NCI-H748 (cell line): ENCODE results near the gene TMCO4.

Experiments
- DNase-seq: peaks from one replicate; lab custom pipeline; 2025; ENCODE audit not compliant: unreplicated experiment; lab: John Stamatoyannopoulos, UW

TMCO4 gene

DNA sequence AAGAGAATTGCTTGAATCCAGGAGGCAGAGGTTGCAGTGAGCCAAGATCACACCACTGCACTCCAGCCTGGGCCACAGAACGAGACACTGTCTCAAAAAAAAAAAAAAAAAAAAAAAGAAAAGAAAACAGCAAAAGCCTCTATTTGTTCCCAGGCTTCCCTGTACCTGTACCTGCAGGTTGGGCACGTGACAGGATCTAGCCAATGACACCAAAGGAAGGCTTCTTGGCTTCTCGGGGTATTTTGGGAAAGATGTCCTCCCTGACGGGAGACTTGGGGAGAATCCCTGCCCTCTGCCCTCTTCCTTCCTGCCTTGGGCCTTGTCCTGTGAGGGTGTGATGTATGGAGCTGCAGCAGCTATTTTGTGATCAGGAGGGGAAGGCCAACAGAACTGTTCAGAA, 22.8 kb downstream of the TMCO4 start:
- no peak for DNase-seq

DNA sequence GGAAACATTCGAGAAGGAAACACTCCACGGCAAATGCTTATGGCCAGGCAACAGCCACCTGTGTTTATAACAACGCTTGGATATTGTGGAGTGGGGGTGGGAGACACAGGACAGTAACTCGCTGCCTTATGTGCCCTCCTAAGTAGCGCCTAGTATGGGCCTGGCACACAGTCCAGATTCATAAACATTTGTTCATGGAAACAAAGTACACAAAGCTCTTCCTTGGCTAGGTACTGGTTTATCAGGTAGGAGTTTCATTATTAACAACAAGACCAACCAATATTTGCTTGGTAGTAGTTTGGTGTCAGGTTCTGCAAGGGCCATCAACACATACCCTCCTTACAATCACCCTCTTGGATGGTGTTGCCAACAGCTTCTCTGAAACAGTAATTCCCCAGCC, 23.4 kb downstream of the TMCO4 start:
- peak; percentile 31 for DNase-seq

DNA sequence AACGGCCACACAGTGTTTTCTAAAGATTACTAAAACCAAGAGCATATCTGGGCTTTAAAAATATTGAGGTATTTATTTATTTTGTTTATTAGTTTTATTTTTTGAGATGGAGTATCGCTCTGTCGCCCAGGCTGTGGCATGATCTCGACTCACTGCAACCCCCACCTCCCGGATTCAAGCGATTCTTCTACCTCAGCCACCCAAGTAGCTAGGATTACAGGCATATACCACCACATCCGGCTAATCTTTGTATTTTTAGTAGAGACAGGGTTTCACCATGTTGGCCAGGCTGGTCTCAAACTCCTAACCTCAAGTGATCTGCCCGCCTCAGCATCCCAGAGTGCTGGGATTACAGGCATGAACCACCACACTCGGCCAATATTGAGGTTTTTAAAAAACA, 23.9 kb downstream of the TMCO4 start:
- DNase-seq: no peak

DNA sequence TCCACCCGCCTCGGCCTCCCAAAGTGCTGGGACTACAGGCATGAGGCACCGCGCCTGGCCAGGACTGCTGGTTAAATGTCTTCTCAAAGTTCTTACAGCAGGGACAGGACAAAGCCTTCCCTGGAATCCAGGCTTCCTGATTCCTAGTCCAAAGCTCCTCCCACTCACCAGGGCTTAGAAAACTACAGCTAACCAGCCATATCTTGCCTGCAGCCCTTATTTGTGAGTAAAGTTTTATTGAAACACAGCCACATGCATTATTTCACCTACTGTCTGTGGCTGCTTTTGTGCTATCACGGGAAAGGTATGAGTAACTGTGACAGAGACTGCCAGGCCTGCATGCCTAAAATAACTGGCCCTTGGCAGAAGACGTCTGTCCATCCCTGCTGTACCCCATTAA, 24.4 kb downstream of the TMCO4 start:
- no peak for DNase-seq

DNA sequence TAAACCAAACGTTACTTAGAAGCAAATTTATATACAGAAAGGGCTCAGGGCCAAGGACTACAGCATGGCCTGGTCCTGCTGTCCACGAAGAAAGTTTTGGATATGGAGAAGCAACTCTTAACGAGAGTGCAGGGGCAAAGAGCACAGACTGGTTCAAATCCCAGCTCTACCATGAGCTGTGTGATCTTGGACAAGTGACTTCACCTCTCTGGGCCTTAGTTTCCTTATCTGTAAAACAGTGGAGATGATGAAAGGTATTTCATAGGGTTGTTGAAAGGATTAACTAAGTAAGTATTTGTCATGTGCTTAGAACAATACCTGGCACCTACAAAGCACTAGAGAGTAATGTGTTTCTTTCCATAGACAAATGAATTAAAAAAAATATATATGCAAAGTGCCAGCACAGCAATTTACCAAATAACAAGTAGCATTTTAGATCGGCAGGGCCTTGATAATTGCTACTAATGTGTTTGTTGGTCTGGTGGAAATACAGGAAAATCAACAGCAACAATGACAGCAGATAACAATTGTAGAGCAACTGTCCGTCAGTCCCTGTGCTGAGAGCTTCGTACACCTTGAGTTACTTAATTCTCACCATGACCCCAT, 25.4 kb downstream of the TMCO4 start:
- no peak for DNase-seq

DNA sequence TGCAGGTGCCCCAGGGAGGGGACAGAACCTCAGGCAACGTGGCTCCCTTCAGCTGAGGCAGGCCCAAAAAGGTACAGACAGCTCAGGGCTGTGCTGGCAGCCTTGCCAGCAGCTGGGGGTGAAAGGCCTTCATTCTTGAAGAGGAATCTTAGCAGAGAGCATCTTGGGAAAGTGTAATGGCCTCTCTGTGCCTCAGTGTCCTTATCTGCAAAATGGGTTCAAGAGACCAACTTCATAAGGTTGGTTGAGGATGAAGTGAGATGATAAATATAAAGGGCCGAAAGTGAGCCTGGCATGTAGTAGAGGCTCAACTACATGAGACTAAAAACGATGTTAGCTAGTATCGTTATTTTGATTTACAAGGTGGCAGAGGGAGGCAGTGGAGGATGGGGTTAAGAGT, 26.2 kb downstream of the TMCO4 start:
- DNase-seq: no peak

DNA sequence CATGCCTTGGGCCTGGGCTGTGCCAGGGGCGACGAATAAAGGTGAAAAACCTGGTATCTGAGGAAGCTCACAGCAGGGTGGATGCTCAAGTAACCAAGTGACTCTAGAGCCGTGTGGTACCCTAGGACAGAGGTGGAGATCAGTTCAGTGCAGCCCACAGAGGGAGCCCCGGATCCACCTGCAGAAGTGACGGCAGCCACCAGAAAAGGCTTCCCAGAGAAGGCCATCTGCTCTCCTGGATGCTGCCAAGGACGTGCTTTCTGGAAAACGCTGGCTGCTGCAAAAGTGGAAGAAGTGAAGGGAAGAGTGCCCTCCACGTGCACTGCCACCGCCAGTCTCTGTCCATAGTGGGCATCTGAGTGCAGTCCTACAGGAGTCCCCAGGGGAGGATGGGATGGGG, 27.7 kb downstream of the TMCO4 start:
- DNase-seq: no peak

DNA sequence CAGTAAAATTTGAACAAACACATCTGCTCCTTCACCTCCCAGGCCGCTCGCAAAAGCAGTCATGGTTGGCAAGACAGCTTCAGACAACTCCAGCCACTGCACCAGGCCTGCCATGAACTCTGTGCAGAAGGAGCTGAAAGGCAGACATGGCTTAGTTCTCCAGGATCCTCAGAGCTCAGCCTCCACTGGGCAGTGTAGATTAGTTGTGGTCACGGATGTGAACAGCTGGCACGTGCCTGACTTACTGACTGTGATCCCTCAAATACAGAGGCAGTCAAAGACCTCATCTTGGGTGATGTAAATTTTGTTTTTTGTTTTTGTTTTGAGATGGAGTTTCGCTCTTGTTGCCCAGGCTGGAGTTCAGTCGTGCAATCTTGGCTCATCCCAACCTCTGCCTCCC, 28.4 kb downstream of the TMCO4 start:
- DNase-seq: no peak

DNA sequence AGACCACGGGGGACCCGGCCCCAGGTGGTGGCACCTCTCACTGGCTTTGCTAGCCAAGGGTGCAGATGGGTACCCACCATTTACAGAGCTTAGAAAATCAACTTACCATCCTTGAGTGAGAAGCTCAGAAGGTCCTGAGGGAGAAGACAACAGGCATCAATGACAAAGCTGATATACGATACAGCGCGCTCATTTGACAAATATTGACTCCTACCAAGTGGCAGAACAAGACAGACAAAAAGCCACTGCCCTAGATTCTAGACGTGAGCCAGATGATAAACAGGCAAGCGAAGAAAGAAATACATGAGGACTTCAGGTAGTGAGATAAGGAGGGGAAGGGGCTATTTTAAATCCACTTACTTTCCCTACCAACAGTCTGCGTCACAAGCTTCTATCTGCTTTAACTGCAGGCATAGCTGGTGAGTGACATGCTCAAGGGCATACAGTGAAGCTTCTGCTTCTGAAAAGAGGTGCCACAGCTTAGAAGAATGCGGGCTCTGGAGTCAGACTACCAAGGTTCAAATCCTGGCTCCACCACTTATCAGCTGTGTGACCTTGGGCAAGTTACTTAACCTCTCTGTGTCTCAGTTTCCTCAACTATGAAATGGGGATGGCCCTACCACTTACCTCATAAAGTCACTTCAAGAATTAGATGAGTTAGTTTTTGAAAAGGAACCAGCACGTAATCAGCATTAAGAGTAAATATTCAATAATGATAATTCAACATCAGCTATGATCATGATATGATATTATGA, 29.1 kb downstream of the TMCO4 start:
- peak; percentile 13 for DNase-seq

DNA sequence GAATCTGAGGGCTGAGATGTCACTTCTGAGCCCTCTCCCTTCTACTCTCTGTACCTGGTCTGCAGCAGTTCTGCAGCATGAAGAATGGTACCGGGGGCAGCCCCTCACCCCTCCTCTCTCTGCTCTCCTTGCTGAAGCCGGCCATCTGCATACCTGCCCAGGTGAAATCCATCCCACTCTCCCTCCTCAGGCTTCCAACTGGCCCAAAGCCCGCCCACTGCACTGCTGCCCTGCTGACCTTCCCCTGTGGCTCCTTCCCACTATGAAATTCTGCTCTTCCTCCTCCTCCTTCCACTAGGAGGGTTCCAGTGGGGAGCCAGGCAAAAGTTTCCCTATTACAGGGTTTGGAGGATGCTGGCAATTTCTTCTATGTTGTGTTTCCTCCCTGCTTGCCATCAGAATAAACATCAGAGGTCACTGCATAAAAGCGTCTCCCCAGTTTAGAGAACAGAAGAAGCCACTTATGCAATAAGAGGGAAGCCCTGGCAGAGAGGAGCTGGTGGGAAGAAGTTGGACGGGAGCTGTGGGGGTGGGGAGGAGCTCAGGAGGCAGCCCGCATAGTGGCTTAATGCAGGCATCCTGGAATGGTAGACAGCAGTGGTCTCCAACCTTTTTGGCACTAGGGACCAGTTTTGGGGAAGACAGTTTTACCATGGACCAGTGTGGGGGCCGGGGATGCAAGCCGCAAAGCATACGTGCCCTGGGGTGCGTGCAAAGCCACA, 30.3 kb downstream of the TMCO4 start:
- DNase-seq: no peak

DNA sequence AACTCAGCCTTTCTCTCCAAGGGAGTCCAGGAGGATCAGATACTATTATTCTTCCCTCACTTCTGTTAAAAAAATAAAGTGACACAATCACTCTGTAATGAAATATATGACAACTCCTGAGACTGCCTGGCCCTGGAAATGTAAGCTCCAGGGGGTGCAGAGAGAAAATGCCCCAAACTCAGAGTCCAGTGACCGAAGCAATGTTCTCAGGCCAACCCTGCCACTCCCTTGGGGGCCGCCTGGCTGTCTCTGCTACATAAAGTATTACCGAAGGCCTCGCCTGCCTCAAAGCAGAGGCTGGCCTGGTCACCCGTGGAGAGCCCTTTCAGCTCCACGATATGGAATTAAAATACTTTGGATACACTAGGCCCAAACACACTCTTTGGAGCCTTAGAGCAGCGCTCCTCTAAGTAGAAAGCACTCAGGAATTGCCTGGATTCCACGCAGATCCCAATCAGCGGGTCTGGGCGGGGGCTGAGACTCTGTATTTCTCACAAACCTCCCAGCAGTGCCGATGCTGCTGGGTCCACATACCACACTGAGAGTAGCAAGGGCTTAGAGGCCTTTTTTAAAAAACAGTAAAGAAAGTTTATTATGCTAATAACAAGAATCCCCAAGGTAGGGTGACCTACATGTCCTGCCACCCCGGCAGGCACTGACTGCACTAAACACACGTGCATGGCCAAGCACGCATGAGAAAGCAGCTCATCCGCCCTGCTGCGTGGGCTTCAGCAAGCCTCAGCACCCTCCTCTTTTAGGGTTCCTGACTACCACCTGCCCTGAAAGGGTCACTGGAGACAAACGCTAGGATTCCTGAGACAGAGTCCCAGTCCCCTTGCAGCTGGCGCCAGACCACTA, 31.1 kb downstream of the TMCO4 start:
- no peak for DNase-seq

DNA sequence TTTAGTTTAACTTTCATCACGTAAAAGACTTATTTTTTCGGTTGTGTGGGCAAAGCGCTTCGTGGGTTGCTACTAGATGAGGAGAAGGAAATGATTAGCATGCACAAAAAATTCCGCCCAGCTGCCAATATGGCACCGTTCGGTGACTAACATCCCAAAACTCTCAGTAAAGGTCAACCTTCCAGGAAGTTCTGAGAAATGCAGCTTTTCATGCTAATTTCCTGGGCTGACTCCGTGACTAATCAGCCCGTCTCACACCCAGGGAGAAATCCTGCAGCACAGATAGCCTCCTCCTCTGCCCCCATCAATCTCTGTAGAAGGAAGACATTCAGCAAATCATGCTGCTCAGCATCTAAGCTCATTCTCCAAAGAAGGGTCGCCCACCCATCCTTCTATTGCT, 34.1 kb downstream of the TMCO4 start:
- no peak for DNase-seq

DNA sequence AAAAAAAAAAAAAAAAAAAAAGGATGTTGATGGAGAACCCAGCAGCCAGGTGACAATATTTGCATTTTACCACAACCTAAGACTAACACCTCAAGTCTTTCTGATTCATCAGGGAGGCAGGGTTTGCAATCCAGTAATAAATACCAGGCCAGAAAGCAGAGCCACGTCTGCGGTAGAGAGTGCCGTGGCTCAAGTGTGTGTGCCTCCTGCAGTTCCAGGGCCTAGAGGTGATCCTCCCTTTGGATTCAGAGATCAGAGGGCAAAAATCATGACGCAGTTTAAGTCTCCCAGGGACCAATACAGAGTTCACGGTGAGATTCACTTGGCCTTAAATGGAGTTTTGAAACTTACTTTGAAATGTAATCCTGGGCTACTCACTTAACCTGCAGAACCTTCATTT, 34.9 kb downstream of the TMCO4 start:
- DNase-seq: no peak

DNA sequence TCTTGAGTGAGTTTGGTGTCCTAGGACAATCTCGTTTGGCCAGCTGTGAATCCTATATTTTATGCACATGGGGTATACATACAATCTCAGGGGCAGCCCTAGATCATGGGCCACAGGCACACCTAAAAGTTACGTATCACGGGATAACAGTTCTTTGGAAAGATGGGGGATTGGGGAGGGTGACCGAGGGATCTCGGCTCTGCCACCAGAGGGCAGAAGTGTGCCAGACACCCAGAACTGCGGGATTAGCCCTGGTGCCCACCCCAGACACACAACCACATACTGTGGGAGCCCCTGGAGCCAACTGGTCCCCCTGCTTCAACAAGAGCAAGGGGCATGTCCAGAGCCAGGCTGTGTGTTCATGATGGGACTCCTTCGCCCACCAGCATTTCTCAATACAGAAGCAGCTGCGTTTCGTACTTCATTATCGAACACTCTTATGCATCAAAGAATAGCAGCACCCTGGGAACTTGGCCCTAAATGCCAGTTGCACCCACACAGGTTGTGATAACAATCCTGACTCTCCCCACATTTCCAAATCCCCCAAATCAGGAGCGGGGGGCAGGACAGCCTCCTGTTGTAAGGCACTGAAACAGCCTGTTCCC, 37.4 kb downstream of the TMCO4 start:
- peak; percentile 60 for DNase-seq

DNA sequence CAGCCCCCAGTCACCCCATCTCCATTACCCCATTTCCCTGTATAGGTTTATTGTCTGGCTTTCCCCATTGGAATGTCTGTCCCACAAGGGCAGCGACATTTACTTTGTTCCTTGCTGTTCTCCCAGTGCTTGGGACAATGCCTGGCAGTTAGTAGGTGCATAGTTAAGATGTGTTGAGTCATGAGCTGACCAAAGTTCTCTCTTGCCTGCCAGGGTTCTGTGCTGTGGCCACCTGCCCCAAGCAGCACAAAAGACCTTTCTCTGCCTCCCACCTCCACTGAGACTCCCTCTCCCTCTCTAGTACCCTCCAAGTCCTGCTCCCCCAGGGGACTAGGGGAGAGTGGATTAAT, 40.0 kb downstream of the TMCO4 start:
- DNase-seq: no peak

DNA sequence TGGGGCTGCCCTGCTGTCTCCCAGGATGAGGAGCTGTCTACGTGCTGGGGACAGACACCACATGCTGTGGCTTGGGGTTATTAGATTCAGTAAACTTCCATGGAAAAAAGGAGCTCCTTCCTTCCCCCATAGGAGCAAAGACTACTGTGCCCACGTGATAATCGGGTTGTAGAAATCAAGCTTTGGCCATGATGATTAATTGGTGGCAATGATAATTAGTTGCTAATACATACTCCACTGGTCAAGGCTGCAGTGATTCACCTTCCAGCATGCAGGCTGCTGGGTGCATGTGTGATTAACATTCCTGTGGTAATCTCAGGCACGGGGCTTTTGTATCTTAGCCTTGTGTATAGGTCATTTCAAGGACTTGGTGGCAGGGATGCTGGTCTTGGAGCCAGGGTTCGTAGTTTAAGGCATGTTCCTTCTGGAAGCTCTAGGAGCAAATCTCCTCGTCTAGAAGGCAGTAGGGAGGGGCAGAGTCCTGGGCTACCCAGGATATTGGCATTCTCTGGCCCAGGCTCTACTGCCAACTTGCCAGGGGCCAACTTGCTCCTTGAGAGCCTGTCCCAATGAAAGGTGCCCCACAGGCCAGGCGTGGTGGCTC, 41.4 kb downstream of the TMCO4 start:
- no peak for DNase-seq

DNA sequence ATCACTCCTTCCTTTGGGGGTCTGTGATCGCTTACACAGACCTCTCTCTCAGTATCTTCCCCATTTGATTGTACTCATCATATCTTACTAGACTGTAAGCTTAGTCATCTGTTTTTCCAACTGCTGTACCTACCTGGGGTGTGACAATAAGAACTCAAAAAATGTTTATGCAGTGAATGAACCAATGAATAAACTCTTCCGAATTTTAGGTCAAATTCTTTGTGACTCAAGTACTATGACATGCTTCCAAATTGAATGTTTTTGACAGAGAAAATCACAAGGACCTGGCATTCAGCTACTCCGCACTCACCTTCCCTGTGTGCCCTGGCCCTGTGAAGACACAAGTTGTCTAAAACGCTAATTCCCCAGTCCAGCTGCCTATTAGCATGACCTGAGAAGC, 42.1 kb downstream of the TMCO4 start:
- DNase-seq: no peak

DNA sequence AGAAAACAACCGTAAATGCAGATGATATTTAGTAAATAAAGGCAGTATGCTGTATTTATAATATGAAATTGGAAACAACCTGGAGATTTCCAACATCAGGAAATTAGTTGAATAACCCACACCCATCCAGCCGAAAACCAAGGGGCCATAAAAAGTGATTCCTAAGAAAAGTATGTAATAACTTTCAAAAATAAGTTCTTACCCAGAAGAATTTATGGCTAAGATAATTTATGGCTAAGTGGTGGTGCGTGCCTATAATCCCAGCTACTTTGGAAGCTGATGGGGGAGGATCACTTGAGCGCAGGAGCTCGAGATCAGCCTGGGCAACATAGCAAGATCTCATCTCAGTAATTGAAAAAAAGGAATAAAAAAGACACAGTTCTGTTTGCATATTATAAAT, 43.2 kb downstream of the TMCO4 start:
- no peak for DNase-seq

DNA sequence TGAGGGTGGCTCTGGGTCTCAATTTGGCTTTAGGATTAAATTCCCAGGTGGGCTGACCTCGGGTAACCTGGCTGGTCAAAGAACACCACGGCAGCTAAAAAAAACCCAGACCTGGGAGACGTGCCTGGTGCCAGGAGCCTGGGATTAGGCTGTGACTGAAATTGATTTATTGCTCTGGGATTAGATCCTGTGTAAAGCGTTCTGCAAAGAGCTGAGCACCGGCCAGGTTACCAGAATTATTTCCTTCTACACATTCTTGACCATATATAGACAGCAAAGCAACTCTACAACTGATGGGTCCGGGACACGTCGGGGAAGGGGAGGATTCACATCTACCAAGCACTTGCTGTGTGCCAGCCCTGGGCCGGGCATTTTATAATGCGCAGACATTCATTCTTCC, 45.2 kb downstream of the TMCO4 start:
- no peak for DNase-seq

DNA sequence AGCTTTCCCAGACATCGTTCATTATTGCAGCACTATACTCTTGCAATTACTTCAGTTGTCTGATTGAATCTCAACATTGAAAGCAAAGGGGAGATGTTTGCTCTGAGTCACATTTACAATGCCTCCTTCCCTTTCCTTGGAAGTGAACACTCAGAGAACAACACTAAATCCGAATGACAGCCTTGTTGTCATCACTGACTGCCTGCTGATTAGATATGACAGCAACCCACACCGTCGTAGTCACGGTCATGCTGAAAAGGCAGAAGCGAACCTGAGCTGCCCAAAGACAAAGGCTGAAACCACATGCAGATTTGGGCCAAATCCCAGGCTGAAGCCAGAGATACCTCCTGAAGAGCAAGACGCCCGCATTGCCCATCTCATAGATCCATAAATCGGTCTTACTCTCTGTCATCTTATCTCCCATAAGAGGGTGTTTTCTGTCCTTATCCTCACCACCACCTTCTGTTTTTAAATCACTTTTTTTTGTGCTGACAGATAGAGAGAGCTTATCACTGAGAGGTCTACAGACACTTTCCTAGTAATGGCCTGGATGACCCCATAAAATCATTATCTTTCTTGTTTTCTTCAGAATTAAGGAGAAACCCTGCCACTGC, 47.5 kb downstream of the TMCO4 start:
- DNase-seq: no peak
